ENCODE results near the gene MGMT. TPM values are rescaled to one million over a fixed set of nuclear protein-coding genes. Genes with fewer than 3 reads are reported as not detected.

MGMT gene
- total RNA-seq, 2 experiments from 2014 or later, result 17.0 to 24.8 TPM

DNA sequence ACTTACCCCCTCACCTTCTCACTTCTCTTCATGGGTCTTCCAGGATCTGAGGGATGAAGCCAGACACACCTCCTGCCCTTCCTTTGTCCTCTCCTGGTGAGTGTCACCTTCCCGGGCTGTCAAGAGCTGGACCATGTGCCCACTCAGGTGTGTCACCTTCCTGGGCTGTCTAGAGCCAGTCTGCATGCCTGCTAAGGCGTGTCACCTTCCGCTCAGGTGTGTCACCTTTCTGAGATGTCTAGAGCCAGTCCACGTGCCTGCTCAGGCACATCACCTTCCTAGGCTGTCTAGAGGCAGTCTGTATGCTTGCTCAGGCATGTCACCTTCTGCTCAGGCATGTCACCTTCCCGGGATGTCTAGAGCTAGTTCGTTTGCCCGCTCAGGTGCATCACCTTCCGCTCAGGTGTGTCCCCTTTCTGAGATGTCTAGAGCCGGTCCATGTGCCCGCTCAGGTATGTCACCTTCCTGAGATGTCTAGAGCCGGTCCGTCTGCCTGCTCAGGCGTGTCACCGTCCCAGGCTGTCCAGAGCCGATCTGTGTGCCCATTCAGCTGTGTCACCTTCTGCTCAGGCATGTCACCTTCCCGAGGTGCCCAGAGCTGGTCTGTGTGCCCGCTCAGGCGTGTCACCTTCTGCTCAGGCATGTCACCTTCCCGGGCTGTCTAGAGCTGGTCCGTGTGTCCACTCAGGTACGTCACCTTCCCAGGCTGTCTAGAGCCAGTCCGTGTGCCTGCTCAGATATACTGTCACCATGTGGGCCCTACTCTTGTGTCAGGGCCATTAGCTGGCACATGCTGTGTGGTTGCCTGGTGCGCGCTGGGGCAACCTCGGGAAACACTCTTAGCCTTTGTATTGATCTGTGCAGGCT is 251.7 kb downstream of the MGMT start:
- Mint-ChIP-seq H3K27ac (no peak overlapping the region), H3K9me3 (ENCODE audit: low read depth) (peaks cover 2% of the 10 kb centered on the region), H3K4me1 (no peaks in the 10 kb centered on the region), H3K27me3 (no peaks in the 10 kb centered on the region), H3K4me3 (no peak overlapping the region), H3K36me3 (peaks cover 9% of the 10 kb centered on the region)
- no peak for ATAC-seq
- DNase-seq, result peak; percentile 28
- CTCF ChIA-PET, result no interaction called here

DNA sequence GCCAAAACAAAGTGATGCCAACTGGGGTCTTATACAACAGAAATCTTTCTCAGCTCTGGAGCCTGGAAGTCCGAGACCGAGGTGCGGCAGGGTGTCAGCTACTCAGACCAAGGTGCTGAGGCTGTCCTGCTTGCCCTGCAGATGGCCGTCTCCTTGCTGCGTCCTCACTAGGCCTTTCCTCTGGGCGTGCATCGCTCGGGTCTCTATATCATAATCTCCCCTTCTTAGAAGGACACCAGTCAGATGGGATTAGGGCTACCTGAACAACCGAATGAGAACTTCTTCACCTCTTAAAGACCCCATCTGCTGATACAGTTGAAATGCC is 252.3 kb downstream of the MGMT start:
- Mint-ChIP-seq H3K9me3 (ENCODE audit: low read depth) (peaks cover 2% of the 10 kb centered on the region), H3K27ac (no peak overlapping the region), H3K4me3 (no peak overlapping the region), H3K27me3 (no peaks in the 10 kb centered on the region), H3K4me1 (no peaks in the 10 kb centered on the region), H3K36me3 (peaks cover 9% of the 10 kb centered on the region)
- CTCF ChIA-PET, result no interaction called here
- no peak for ATAC-seq
- DNase-seq, result peak; percentile 4

DNA sequence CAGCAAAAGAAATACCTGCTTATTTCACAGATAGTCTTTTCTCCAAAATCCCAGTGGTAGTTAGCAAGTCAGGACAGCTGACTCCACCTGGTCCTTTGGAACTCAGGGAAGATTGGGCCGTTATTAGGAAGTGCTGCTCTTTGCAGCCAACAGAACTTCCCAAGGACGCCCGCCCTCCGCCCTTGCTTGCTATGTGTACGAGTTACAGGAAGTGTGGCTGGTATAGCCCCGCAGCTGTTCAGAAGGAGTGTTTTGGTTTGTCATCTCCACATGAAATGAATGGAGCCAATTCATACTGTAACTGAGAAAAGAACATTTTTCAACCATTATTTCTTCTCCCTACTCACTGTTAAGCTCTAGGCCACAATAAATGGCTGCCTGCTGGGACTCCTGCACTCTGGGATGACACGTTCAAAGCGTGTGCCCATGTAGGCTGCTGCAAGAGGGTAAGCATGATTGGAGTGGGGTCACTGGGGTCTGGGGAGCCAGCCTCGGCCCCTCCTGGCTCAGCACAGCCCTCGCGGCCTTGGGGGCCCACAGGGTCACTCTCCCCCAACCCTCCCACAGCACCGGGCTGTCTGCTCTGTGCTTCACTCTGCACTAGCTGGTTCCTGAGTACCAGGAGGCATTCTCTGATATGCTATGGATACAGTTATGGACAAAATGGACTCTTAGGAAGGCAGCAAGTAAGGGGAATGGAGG is 253.0 kb downstream of the MGMT start:
- Mint-ChIP-seq H3K27ac (no peak overlapping the region), H3K4me1 (no peaks in the 10 kb centered on the region), H3K9me3 (ENCODE audit: low read depth) (peaks cover 2% of the 10 kb centered on the region), H3K36me3 (peaks cover 12% of the 10 kb centered on the region), H3K4me3 (no peak overlapping the region), H3K27me3 (no peaks in the 10 kb centered on the region)
- DNase-seq (peak; percentile 29), ATAC-seq (no peak)
- CTCF ChIA-PET, result interaction anchor here (0.7 kb wide), 1 partner anchor 1047 kb away, joined by 3 read pairs; no protein-coding TSS in a partner anchor

DNA sequence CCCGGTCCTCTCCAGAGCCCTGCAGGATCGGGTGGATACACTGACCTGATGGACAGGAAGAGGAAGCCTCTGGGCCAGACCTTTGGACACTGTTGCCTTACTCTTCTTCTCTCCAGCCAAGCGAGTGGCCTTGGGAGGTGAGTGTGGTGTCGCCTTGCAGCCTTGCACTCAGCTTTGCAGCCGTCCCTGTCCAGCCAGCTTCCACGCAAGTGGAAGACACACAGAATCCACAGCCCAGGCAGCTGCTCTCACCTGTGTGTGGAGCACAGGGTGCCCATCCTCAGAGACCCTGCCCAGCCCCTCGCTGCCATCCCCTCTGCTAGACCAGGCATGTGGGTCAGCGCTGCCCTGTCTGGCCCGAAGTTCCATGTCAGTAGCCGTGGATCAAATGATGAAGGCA is 258.0 kb downstream of the MGMT start:
- no peaks in the 10 kb centered on the region for H3K27me3 Mint-ChIP-seq
- H3K4me1 Mint-ChIP-seq, result no peaks in the 10 kb centered on the region
- peaks cover 10% of the 10 kb centered on the region for H3K9me3 Mint-ChIP-seq (ENCODE audit: low read depth)
- CTCF ChIA-PET, result no interaction called here
- peaks cover 10% of the 10 kb centered on the region for H3K36me3 Mint-ChIP-seq
- no peak for ATAC-seq
- H3K27ac Mint-ChIP-seq, result no peak overlapping the region
- H3K4me3 Mint-ChIP-seq, result no peak overlapping the region
- DNase-seq, result no peak

DNA sequence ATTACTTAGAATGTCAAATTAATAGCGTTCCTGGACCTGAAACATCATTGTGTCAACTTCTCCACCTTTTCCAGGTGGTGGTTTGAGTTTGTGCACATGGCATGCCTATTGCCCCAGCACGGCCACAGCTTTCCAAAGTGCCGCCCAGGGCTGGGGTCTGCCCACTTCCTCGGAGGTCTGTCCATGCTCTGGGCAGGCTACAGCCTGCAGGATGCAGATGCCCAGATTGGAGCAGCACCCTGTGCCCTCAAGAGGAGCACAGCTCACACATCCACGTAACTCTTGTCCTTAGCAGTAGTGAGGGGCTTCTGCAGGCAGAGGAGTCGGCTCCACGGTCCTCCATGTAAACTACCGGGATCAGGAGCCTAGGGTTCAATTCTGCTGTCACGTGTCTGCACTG is 258.4 kb downstream of the MGMT start:
- peaks cover 9% of the 10 kb centered on the region for H3K9me3 Mint-ChIP-seq (ENCODE audit: low read depth)
- DNase-seq (no peak), ATAC-seq (no peak)
- H3K36me3 Mint-ChIP-seq, result peaks cover 8% of the 10 kb centered on the region
- H3K27ac Mint-ChIP-seq, result no peak overlapping the region
- CTCF ChIA-PET, result no interaction called here
- H3K4me1 Mint-ChIP-seq, result no peaks in the 10 kb centered on the region
- H3K27me3 Mint-ChIP-seq, result no peaks in the 10 kb centered on the region
- no peak overlapping the region for H3K4me3 Mint-ChIP-seq

DNA sequence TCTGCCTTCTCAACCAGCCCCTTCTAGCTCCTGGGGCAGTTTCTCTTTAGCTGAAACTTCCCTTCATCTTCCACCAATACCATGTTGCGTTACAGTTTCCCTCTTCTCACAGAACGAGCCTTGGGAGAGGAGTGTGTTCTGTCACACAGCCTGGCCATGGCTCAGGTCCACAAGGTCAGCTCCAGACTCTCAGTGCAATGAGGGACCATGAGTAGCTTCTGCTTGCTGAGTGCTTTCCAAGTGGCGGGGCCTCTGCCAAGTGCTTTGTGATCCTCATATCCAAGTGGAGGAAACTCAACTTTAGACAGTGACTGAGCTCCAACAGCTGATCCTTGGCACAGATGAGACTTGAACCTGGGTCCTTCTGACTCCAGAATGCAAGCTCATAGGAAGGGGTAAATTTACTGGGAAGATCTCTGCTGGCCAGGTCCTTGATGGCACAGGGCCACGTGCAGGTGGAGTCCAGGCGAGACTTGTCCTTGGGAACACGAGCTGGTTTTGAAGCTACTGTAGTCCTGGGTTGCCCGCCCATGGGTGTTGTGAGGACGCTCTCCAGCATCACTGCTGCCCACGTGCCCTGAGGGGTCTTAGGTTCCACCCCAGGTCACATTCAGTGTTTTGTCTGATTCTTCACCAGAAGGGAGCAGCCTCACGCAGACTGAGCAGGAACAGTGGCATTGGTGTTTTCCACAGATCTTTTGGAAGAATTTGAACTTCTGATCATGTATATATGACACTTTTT is 259.0 kb downstream of the MGMT start:
- ATAC-seq, result no peak
- H3K36me3 Mint-ChIP-seq, result peaks cover 8% of the 10 kb centered on the region
- H3K4me3 Mint-ChIP-seq, result no peak overlapping the region
- H3K27me3 Mint-ChIP-seq, result no peaks in the 10 kb centered on the region
- H3K27ac Mint-ChIP-seq, result no peak overlapping the region
- DNase-seq, result no peak
- H3K9me3 Mint-ChIP-seq (ENCODE audit: low read depth), result peaks cover 9% of the 10 kb centered on the region
- CTCF ChIA-PET, result no interaction called here
- H3K4me1 Mint-ChIP-seq, result no peaks in the 10 kb centered on the region

DNA sequence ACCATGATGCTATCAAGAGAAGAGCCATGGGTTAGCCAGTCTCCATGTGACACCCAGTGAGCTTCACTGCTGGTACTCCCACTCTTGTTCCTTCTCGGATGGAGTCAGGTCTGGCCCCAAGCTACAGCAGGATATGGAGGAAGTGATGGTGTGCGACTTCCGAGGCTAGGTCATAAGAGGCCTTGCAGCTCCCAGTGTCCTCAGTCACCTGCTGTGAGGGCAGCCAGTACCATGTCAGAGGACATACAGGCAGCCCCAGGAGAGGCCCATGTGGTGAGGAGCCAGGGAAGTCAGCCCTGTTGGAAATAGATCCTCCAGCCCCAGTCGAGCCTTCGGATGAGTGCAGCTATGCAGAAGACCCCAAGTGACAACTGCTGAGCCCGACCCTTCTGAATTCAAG is 260.0 kb downstream of the MGMT start:
- no peaks in the 10 kb centered on the region for H3K27me3 Mint-ChIP-seq
- H3K36me3 Mint-ChIP-seq, result peaks cover 8% of the 10 kb centered on the region
- H3K27ac Mint-ChIP-seq, result no peak overlapping the region
- H3K4me1 Mint-ChIP-seq, result no peaks in the 10 kb centered on the region
- no peak for ATAC-seq
- H3K4me3 Mint-ChIP-seq, result no peak overlapping the region
- no peak for DNase-seq
- CTCF ChIA-PET, result no interaction called here
- H3K9me3 Mint-ChIP-seq (ENCODE audit: low read depth), result peaks cover 9% of the 10 kb centered on the region

DNA sequence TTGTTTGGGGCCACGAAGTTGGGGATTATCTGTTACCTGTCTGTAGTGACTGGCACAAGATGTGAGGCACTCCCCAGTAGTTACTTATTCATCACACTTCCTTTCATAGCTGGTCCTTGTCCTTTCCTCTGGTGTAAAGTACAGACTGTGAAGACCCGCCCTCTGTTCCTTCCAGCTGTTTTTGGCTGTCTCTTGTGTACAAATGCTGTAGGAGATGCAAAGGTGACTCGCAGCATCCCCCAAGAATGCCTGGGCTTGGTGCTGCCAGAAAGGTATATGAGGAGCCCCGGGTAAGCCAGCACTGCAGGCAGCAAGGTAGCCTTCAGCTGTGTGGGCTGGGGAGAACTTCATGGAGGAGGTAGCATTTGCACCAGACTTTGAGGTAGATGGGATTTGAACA is 260.5 kb downstream of the MGMT start:
- DNase-seq, result no peak
- Mint-ChIP-seq H3K36me3 (peaks cover 8% of the 10 kb centered on the region), H3K27ac (no peak overlapping the region), H3K4me1 (no peaks in the 10 kb centered on the region), H3K9me3 (ENCODE audit: low read depth) (peaks cover 9% of the 10 kb centered on the region), H3K27me3 (no peaks in the 10 kb centered on the region), H3K4me3 (no peak overlapping the region)
- CTCF ChIA-PET, result no interaction called here
- no peak for ATAC-seq

DNA sequence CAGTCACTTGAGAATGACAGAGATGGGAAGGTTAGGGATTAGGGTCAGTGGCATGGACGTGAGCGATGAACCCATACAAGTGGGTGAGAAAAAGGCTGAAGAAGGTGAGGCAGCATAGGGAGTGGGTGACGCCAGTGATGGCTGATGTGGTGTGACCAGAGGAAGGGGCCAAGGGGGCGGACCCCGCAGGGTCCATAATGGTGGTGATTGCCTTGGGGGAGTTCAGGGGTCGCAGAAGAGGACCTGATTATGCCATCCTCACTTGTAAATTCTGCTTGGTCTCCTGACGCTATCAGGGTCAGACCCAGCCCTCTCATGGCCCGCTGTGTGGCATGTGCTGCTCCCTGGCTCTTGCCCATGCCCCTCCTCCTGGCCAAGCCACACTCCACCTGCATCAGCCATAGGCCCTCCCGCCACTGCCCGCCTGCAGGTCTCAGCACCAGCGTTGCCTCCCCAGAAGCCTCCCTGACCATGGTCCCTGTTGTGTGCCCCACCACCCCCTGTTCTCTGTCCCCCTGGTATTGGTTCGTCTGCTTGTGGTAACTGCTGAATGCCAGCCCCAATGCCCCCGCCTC is 261.3 kb downstream of the MGMT start:
- Mint-ChIP-seq H3K27ac (no peak overlapping the region), H3K36me3 (peaks cover 6% of the 10 kb centered on the region), H3K4me1 (no peaks in the 10 kb centered on the region), H3K9me3 (ENCODE audit: low read depth) (peaks cover 9% of the 10 kb centered on the region), H3K27me3 (no peaks in the 10 kb centered on the region), H3K4me3 (no peak overlapping the region)
- DNase-seq, result no peak
- no peak for ATAC-seq
- CTCF ChIA-PET, result no interaction called here

DNA sequence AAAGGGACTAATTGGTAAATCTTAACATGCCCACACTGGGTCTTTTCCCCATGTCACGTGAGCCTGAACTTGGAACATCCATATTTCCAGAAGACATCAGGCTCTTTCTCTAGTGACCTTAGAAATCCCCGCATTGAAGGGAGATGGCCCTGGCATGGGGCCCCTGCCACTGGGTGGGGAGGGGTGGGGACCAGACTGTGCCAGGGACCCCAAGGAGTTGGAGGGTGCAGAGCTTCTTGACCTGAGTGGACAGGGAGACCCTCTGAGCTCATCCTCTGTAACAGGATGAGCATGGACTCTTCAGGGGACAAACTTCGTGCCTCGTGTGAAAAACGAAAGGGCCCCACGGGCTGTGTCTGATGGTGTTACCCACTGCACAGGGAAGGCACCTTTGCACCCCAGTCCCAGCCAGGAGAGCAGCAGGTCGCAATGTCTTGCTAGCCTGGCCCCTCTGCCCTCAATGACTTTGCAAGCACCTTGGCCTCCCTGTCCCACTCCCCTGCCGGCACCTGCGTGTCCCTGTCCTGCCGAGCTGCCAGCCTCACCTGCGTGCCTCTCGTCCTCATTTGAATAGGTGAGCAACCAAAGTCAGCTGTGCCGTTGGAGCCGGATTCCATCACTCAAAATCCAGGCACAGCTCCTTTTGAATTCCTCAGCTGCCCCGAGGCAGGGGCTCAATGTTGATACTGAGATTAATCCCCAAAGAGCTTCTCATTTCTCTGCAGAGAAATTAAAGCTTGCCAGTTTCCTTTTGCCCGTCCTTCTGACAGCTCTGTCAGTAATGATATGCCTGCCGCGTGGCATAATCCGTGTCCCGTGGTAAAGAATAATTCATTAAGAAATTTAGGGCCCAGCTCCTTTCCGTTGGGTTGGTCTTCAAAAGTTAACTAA is 262.1 kb downstream of the MGMT start:
- H3K27me3 Mint-ChIP-seq, result no peaks in the 10 kb centered on the region
- CTCF ChIA-PET, result no interaction called here
- H3K9me3 Mint-ChIP-seq (ENCODE audit: low read depth), result peaks cover 9% of the 10 kb centered on the region
- H3K27ac Mint-ChIP-seq, result no peak overlapping the region
- ATAC-seq, result no peak
- H3K4me3 Mint-ChIP-seq, result no peak overlapping the region
- DNase-seq, result no peak
- peaks cover 6% of the 10 kb centered on the region for H3K36me3 Mint-ChIP-seq
- H3K4me1 Mint-ChIP-seq, result no peaks in the 10 kb centered on the region

DNA sequence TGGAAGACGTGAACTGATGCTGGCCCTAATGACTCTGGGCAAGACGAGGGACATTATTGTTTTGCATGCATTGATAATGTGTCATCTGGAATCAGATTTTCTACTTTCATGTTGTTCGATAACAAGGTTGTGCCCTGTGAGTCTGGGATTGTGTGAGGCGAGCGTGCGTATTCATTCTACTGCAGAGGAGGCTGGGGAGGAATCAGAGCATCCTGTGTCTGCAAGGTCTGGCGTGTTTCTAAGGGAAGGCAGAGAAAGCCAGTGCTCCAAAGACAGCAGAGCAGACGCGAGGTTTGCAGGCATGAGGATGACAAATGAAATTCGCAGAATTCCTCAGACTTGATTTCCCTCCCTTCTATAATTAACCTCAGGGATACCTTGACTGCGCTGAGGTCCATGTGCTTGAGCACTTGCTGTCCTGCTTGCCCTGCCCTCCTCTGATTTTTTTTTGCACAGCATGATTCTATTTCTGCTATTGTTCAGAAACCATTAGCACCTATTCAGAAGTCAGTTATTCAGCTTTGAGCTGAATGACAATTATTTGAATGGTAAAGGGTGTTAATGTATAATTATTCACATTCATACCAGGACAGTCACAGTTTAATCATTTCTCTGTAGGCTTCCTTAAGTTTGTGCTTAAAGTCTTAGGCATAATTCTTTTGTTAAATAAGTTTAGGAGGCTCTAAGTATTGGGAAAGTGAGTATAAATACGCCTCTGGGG is 263.4 kb downstream of the MGMT start:
- no peaks in the 10 kb centered on the region for H3K4me1 Mint-ChIP-seq
- no peak for ATAC-seq
- H3K4me3 Mint-ChIP-seq, result no peak overlapping the region
- peaks cover 9% of the 10 kb centered on the region for H3K9me3 Mint-ChIP-seq (ENCODE audit: low read depth)
- CTCF ChIA-PET, result no interaction called here
- no peak for DNase-seq
- peaks cover 3% of the 10 kb centered on the region for H3K36me3 Mint-ChIP-seq
- no peak overlapping the region for H3K27ac Mint-ChIP-seq
- no peaks in the 10 kb centered on the region for H3K27me3 Mint-ChIP-seq

DNA sequence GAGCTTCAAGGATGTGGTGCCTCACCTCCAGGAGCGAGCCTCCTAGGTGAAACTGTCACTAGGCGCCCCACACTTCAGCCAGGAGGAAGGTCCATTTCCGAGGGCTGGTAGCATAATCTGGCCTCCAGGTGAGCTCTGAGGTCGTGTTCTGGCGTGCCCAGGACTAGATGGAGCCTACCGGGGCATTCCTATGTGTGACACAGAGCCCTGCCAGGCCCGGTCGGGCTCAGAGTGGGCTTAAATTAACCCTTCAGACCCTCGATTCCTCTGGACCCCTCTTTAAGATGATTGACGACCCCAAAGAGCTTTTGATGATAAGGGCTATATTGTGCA is 263.9 kb downstream of the MGMT start:
- CTCF ChIA-PET, result no interaction called here
- Mint-ChIP-seq H3K4me3 (no peak overlapping the region), H3K9me3 (ENCODE audit: low read depth) (peaks cover 7% of the 10 kb centered on the region), H3K27ac (no peak overlapping the region), H3K27me3 (no peaks in the 10 kb centered on the region), H3K4me1 (no peaks in the 10 kb centered on the region), H3K36me3 (peaks cover 1% of the 10 kb centered on the region)
- DNase-seq (no peak), ATAC-seq (no peak)
